Erythroblast (primary cell): ENCODE results near the gene TRMU.
A peak's percentile ranks its signal among the peaks of the same experiment; 100 is the strongest.

Experiments
- DNase-seq, 2 experiments: peaks; one replicate each; lab custom pipeline; 2025; lab: John Stamatoyannopoulos, UW
- GATA1 ChIP-seq: IDR thresholded peaks from 2 replicates; pipeline ENCODE4 v1.6.1; 2011; ENCODE audit warnings: low read depth, mild to moderate bottlenecking, control low read depth, low read length, moderate library complexity
- POLR2A ChIP-seq: IDR thresholded peaks from 2 replicates; pipeline ENCODE4 v1.6.1; 2011; ENCODE audit warnings: mild to moderate bottlenecking, low read length

The TRMU gene

GRCh38 chr22:46319319-46319718, 16.2 kb upstream of the TRMU start:
- TF ChIP-seq GATA1, result no peak
- TF ChIP-seq POLR2A, result no peak
- DNase-seq, result no peak

- no peak for DNase-seq
- TF ChIP-seq GATA1, result no peak
- TF ChIP-seq POLR2A, result no peak
These were observed 15.3 kb upstream of the TRMU start for GRCh38 chr22:46320166-46320710.

GRCh38 chr22:46320716-46321386, 14.7 kb upstream of the TRMU start:
- DNase-seq, result no peak
- no peak for TF ChIP-seq GATA1
- TF ChIP-seq POLR2A, result no peak

GRCh38 chr22:46322711-46323110, 12.8 kb upstream of the TRMU start:
- DNase-seq, result no peak
- TF ChIP-seq GATA1 (no peak), POLR2A (no peak)

- no peak for DNase-seq
- TF ChIP-seq POLR2A (no peak), GATA1 (no peak)
These were observed 12.4 kb upstream of the TRMU start for GRCh38 chr22:46323162-46323561.

GRCh38 chr22:46326066-46326680, 9.3 kb upstream of the TRMU start:
- TF ChIP-seq GATA1 (no peak), POLR2A (no peak)
- no peak for DNase-seq

- no peak for TF ChIP-seq POLR2A
- TF ChIP-seq GATA1, result no peak
- no peak for DNase-seq
These were observed 7.6 kb upstream of the TRMU start for GRCh38 chr22:46327691-46328465.

- TF ChIP-seq POLR2A, result no peak
- no peak for TF ChIP-seq GATA1
- no peak for DNase-seq
These were observed 6.7 kb upstream of the TRMU start for GRCh38 chr22:46328797-46329196.

- no peak for TF ChIP-seq GATA1
- TF ChIP-seq POLR2A, result no peak
- no peak for DNase-seq
These were observed 5.9 kb upstream of the TRMU start for GRCh38 chr22:46329616-46330015.

GRCh38 chr22:46330426-46330825, 5.1 kb upstream of the TRMU start:
- TF ChIP-seq POLR2A, result no peak
- DNase-seq, result no peak

- DNase-seq, result no peak
These were observed 4.0 kb upstream of the TRMU start for GRCh38 chr22:46331496-46331895.

GRCh38 chr22:46336119-46337078, 885 bp downstream of the TRMU start:
- DNase-seq, result peak; percentile 56 to 60
- TF ChIP-seq GATA1 (no peak), POLR2A (no peak)

More at GRCh38 chr22:46331496-46331895, 4.0 kb upstream of the TRMU start:
- TF ChIP-seq POLR2A, result no peak
- TF ChIP-seq GATA1, result no peak

- no peak for DNase-seq
These were observed 2.4 kb downstream of the TRMU start for GRCh38 chr22:46337870-46338269.

More at GRCh38 chr22:46337870-46338269, 2.4 kb downstream of the TRMU start:
- TF ChIP-seq GATA1 (no peak), POLR2A (no peak)
